GM12891 (cell line): ENCODE data around the gene EPAS1. TPM values are rescaled to one million over a fixed set of nuclear protein-coding genes. Genes with fewer than 3 reads are reported as not detected.
A peak's percentile ranks its signal among the peaks of the same experiment; 100 is the strongest.

Source experiments
- DNase-seq: peaks from one replicate; pipeline ENCODE4 v3.0.0; 2011; ENCODE audit warnings: low spot score; ENCODE audit not compliant: insufficient read length
- FAIRE-seq: peaks from 2 replicates; lab custom pipeline; 2011; peaks lifted over from hg19 to GRCh38; lab: Jason Lieb, UNC
- PAX5 ChIP-seq: IDR thresholded peaks from 2 replicates; pipeline ENCODE4 v1.6.1; 2011; ENCODE audit warnings: low read length, moderate library complexity, mild to moderate bottlenecking; ENCODE audit not compliant: insufficient read depth, severe bottlenecking
- POLR2A ChIP-seq: IDR thresholded peaks from 2 replicates; pipeline ENCODE4 v1.6.1; 2011; ENCODE audit warnings: low read depth, low read length, control low read depth
- POLR2AphosphoS5 ChIP-seq: IDR thresholded peaks from 2 replicates; pipeline ENCODE4 v1.6.1; 2011; ENCODE audit warnings: low read depth, low read length, control low read depth
- POU2F2 ChIP-seq: IDR thresholded peaks from 2 replicates; pipeline ENCODE4 v1.6.1; 2011; ENCODE audit warnings: low read depth, mild to moderate bottlenecking, control low read depth, low read length, moderate library complexity
- SPI1 ChIP-seq: IDR thresholded peaks from 2 replicates; pipeline ENCODE4 v1.6.1; 2011; ENCODE audit warnings: low read depth, low read length, control low read depth
- TAF1 ChIP-seq: IDR thresholded peaks from 2 replicates; pipeline ENCODE4 v1.6.1; 2011; ENCODE audit warnings: low read depth, low read length, control low read depth
- polyA plus RNA-seq: library from polyadenylated mRNA; unstranded; fragments of >200 nt; gene quantifications from one replicate; pipeline ENCODE4 v1.2.1, GENCODE V29; 2012; ENCODE audit warnings: low read depth, missing spikeins, inconsistent platforms; ENCODE audit not compliant: missing spikeins

EPAS1 gene
- polyA plus RNA-seq, result 0.14 TPM

DNA sequence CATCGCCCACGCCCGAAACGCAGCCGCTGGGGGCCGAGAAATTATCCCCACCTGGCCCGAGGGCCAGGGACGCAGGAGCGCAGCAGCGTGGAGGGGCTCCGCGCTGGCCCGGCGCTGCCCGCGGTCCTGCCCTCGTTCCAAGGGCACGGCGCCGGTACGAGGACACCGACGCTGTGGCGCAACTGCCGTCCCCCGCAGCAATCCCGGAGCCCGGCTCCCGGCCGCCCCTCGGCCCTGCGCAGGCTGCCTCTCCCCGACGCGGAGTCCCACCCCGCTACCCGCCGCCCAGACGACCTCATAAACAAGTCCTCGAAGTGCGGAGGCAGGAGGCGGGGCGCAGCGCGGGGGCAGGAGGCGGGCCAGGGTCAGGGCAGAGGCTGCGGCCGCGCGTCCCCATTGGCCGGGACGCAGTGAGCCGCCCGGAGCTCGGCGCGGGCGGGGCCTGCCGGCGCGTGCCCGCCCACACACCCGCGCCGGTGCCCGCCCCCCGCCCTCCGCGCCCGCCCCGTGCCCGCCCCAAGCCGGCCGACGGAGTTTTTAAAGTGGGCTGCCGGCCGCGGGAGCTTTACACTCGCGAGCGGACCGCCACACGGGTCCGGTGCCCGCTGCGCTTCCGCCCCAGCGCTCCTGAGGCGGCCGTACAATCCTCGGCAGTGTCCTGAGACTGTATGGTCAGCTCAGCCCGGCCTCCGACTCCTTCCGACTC lies at the start of gene EPAS1:
EPAS1 (plus strand) TSS at position 568 of the 706 bp plus-strand sequence. CDS start 505 bp downstream, outside the sequence.
- no peak for TF ChIP-seq PAX5
- no peak for TF ChIP-seq SPI1
- TF ChIP-seq POLR2AphosphoS5, result no peak
- TF ChIP-seq POU2F2, result no peak
- peak; percentile 95 for DNase-seq
- peak; percentile 87 for FAIRE-seq

GRCh38 chr2:46248171-46248570 lies 49.0 kb upstream of the EPAS1 start:
- TF ChIP-seq SPI1 (no peak), POLR2A (no peak), POU2F2 (no peak), POLR2AphosphoS5 (no peak), PAX5 (no peak), TAF1 (no peak)
- DNase-seq, result no peak
- no peak for FAIRE-seq

- DNase-seq, result no peak
- no peak for FAIRE-seq
- no peak for TF ChIP-seq POLR2A
- TF ChIP-seq POLR2AphosphoS5, result no peak
- no peak for TF ChIP-seq PAX5
- TF ChIP-seq TAF1, result no peak
- TF ChIP-seq SPI1, result no peak
- TF ChIP-seq POU2F2, result no peak
Observed at GRCh38 chr2:46249654-46250053, 47.6 kb upstream of the EPAS1 start.

DNA sequence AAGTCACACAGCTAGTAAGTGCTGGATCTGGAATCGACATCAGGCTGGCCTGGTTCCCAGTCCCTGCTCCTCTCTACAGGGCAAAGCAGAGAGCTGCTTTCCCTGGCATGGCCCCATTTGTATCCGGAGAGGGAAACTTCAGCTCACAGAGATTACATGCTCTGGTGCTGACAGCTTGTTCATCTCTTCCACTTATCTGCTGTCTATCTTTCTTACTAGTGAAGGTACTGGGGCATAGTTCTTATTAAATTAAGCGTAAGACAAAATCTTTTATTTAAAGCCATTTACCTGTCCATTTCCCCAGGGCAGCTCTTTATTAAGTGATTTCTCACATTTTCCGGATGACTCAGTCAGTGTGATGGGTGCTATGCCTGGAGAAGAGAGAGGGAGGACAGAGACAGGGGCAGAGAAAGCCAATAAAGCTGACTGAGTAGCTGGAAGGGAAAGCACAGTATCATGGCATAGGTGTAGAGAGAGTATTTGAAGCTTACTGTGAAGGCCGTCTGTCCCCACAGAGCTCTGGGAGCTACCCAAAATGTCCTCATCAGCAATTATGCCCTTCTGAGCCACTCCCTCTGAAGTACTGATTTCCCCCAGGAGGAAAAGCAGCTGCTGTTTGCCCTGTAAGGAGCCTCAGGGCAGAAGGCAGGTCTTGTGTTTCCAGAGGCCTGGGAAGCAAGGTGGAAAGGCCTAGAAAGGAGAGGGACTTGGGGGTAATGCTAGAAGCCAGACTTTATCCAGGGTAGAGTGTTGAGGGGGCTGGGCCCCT lies 44.1 kb upstream of the EPAS1 start:
- no peak for TF ChIP-seq POLR2A
- TF ChIP-seq TAF1, result no peak
- no peak for TF ChIP-seq PAX5
- no peak for TF ChIP-seq POU2F2
- no peak for TF ChIP-seq POLR2AphosphoS5
- TF ChIP-seq SPI1, result no peak
- DNase-seq (no peak), FAIRE-seq (no peak)

DNA sequence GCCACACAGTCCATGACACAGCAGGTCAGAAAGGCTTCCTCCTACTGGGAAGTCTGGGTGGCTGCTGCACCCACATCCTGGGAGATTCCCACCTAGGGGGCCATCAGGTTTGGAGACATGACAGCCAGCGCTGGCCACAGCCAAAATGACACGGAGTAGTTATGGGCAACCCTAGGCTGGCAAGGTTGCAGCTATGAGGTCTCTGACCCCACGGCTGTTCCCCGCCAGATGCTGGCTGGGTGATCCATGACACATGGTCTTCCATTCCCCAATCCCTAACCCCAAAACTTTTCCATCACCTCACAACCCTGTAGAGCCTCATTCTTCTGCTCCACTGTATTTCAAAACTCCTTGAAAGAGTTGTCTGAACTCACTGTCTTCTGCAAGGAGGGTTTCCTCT lies 42.7 kb upstream of the EPAS1 start:
- DNase-seq (no peak), FAIRE-seq (no peak)
- TF ChIP-seq TAF1 (no peak), SPI1 (no peak), POU2F2 (no peak), PAX5 (no peak), POLR2A (no peak), POLR2AphosphoS5 (no peak)

- FAIRE-seq (no peak), DNase-seq (no peak)
- 0 out of 2 replicates have a peak, but pooled peaks have one; percentile 4 for TF ChIP-seq SPI1
- no peak for TF ChIP-seq TAF1
Observed at GRCh38 chr2:46256563-46257142, 40.6 kb upstream of the EPAS1 start.

GRCh38 chr2:46257476-46257875 lies 39.7 kb upstream of the EPAS1 start:
- FAIRE-seq (no peak), DNase-seq (no peak)
- TF ChIP-seq SPI1, result no peak
- no peak for TF ChIP-seq TAF1
- TF ChIP-seq POLR2AphosphoS5, result no peak
- TF ChIP-seq PAX5, result no peak
- TF ChIP-seq POLR2A, result no peak
- no peak for TF ChIP-seq POU2F2

DNA sequence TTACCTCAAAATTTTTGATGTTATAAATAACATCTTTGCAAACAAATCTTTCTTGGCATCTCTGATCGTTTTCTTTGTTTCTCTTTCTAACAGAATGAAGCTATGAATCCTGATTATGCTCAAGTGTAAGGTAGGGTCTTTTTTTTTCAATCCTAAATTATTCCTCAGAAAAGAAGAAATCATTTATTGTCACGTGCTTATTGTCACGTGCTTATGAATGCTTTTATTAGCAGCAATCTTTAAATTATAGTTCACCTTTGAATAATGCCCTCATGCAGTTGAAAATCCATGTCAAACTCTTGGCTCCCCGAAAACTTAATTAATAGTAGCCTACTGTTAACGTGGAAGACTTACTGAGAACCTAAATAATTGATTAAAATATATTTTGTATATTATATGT lies 39.2 kb upstream of the EPAS1 start:
- TF ChIP-seq PAX5 (no peak), SPI1 (no peak), TAF1 (no peak), POLR2A (no peak), POU2F2 (no peak)
- no peak for DNase-seq
- no peak for FAIRE-seq

GRCh38 chr2:46258937-46259776 lies 38.0 kb upstream of the EPAS1 start:
- no peak for FAIRE-seq
- TF ChIP-seq POLR2A, result no peak
- no peak for TF ChIP-seq TAF1
- TF ChIP-seq POU2F2, result no peak
- no peak for TF ChIP-seq SPI1
- TF ChIP-seq PAX5, result no peak
- TF ChIP-seq POLR2AphosphoS5, result no peak
- no peak for DNase-seq
